K562 (cell line): ENCODE data around the gene MNDA. TPM values are rescaled to one million over a fixed set of nuclear protein-coding genes. Genes with fewer than 3 reads are reported as not detected.

Experiments
- ELF4 ChIP-seq: fragments of 450-650 bp; formaldehyde crosslinking; IDR thresholded peaks from 2 replicates; pipeline ENCODE4 v1.4.0; 2022; ENCODE audit warnings: missing genetic modification characterization
- EP400 ChIP-seq: fragments of 450-650 bp; IDR thresholded peaks from 2 replicates; pipeline ENCODE4 v1.6.1; 2017; ENCODE audit warnings: antibody characterized with exemption, mild to moderate bottlenecking, moderate library complexity
- ETS2 ChIP-seq: IDR thresholded peaks from 2 replicates; pipeline ENCODE4 v1.6.1; 2016; ENCODE audit warnings: borderline replicate concordance, missing genetic modification characterization, mild to moderate bottlenecking, moderate library complexity, missing compliant biosample characterization; ENCODE audit not compliant: poor library complexity, severe bottlenecking
- JUND ChIP-seq, 2 experiments: IDR thresholded peaks; 2 replicates in 1 of 2; 3 replicates in 1 of 2; pipeline ENCODE4 v1.6.1; 2011; ENCODE audit warnings: borderline replicate concordance in 2 of 2, low read depth in 2 of 2, low read length in 2 of 2, improper control_type of control experiment in 1 of 2, missing biosample characterization in 1 of 2, missing genetic modification characterization in 1 of 2, missing genetic modification reagents in 1 of 2
- KAT2B ChIP-seq: IDR thresholded peaks from one replicate; pipeline ENCODE4 v1.6.1; 2012; ENCODE audit warnings: low read depth, mild to moderate bottlenecking, control low read depth, inconsistent platforms, low read length, moderate library complexity
- PHF8 ChIP-seq: fragments of 200-600 bp; sonication (generic); IDR thresholded peaks from 2 replicates; pipeline ENCODE4 v1.6.1; 2012; ENCODE audit warnings: mixed run types, mild to moderate bottlenecking, inconsistent platforms, low read length, moderate library complexity, borderline replicate concordance
- POLR3G ChIP-seq: IDR thresholded peaks from 2 replicates; pipeline ENCODE4 v1.6.1; 2011; ENCODE audit not compliant: insufficient read length, insufficient replicate concordance; ENCODE audit errors: extremely low read depth
- RBM39 ChIP-seq: fragments of 200-400 bp; formaldehyde crosslinking; optimal IDR thresholded peaks from 2 replicates; pipeline ENCODE3; 2018; ENCODE audit warnings: low read depth, low read length
- TAF1 ChIP-seq: IDR thresholded peaks from 2 replicates; pipeline ENCODE4 v1.6.1; 2011; ENCODE audit warnings: mild to moderate bottlenecking, low read length, moderate library complexity; ENCODE audit not compliant: insufficient read depth, control insufficient read depth, severe bottlenecking; ENCODE audit errors: extremely low read depth
- polyA plus RNA-seq, 8 experiments: library from polyadenylated mRNA; depleted of rRNA in 4 of 8; stranded (reverse) in 5 of 8; unstranded in 3 of 8; fragments of >200 nt; fragmentation: Nextera tagmentation in 2 of 8; fragmentation: Illumina TruSeq in 1 of 8; extraction: Ambion mirVana in 2 of 8; extraction: Trizol in 1 of 8; gene quantifications; 2 replicates each; pipeline versions ENCODE4 v1.2.1 to v1.2.3, GENCODE V29; 2011 to 2014; ENCODE audit warnings: inconsistent platforms in 1 of 8, missing spikeins in 1 of 8
- total RNA-seq, 7 experiments: library from RNA; depleted of rRNA in 6 of 7; stranded (reverse); fragments of >200 nt in 6 of 7; fragmentation: Illumina TruSeq in 2 of 7; extraction: Trizol in 2 of 7; gene quantifications; 2 replicates each; pipeline versions ENCODE4 v1.2.1 to v1.2.3, GENCODE V29; 2011 to 2021; ENCODE audit warnings: low replicate concordance in 1 of 7
- TF ChIP-seq, protein P1 (sequence below): sonication (generic); formaldehyde crosslinking; IDR thresholded peaks from 2 replicates; pipeline ENCODE4 v1.8.1; 2023; ENCODE audit warnings: mild to moderate bottlenecking, missing genetic modification reagents
- TF ChIP-seq, protein P2 (sequence below): IDR thresholded peaks from 2 replicates; pipeline ENCODE4 v1.6.1; 2012; ENCODE audit warnings: low read depth, low read length, improper control_type of control experiment, borderline replicate concordance
- TF ChIP-seq, protein P3 (sequence below): fragments of 450-650 bp; IDR thresholded peaks from 2 replicates; pipeline ENCODE4 v1.6.1; 2016; ENCODE audit warnings: low read depth

MNDA gene
- total and polyA plus RNA-seq, 9 of the 15 experiments (the other 6 are each of a cell fraction or from before 2014, with no cell fraction given) = 0.08 to 0.14 (median 0.09) TPM; not detected in 6

DNA sequence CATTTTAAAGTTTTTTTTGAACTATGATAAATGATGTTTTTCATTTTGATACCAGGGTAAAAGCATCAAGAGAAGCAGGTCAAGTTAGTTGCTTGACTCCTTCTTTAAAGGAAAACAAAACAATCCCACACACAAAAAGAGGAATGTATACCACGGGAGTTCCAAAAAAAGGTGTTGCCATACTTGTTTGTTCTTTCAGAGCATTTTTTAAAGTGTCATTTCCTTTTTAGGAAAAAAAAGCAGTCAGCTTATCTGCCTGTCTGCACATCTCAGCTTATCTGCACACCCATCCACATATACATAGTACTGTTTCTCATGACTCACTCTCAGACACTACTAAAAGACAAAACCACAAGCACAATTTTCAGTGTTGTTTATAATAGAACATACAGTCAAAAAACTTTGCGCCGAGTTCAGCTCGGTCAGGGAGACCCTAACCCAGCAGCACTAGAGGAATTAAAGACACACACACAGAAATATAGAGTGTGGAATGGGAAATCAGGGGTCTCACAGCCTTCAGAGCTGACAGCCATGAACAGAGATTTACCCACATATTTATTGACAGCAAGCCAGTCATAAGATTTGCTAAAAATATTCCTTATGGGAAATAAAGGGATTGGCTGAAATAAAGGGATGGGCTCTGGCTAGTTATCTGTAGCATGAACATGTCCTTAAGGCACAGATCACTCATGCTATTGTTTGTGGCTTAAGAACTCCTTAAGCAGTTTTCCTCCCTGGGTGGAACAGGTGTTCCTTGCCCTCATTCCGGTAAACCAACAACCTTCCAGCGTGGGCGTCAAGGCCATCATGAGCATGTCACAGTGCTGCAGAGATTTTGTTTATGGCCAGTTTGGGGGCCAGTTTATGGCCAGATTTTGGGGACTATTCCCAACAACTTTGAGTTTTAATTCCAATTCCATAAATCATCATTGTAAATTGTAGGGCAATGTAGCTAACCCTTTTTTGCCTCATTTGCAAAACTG lies 11.4 kb upstream of the MNDA start (continued):
- TF ChIP-seq, protein P1, sequence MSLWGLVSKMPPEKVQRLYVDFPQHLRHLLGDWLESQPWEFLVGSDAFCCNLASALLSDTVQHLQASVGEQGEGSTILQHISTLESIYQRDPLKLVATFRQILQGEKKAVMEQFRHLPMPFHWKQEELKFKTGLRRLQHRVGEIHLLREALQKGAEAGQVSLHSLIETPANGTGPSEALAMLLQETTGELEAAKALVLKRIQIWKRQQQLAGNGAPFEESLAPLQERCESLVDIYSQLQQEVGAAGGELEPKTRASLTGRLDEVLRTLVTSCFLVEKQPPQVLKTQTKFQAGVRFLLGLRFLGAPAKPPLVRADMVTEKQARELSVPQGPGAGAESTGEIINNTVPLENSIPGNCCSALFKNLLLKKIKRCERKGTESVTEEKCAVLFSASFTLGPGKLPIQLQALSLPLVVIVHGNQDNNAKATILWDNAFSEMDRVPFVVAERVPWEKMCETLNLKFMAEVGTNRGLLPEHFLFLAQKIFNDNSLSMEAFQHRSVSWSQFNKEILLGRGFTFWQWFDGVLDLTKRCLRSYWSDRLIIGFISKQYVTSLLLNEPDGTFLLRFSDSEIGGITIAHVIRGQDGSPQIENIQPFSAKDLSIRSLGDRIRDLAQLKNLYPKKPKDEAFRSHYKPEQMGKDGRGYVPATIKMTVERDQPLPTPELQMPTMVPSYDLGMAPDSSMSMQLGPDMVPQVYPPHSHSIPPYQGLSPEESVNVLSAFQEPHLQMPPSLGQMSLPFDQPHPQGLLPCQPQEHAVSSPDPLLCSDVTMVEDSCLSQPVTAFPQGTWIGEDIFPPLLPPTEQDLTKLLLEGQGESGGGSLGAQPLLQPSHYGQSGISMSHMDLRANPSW = no peak
- TF ChIP-seq, protein P2, sequence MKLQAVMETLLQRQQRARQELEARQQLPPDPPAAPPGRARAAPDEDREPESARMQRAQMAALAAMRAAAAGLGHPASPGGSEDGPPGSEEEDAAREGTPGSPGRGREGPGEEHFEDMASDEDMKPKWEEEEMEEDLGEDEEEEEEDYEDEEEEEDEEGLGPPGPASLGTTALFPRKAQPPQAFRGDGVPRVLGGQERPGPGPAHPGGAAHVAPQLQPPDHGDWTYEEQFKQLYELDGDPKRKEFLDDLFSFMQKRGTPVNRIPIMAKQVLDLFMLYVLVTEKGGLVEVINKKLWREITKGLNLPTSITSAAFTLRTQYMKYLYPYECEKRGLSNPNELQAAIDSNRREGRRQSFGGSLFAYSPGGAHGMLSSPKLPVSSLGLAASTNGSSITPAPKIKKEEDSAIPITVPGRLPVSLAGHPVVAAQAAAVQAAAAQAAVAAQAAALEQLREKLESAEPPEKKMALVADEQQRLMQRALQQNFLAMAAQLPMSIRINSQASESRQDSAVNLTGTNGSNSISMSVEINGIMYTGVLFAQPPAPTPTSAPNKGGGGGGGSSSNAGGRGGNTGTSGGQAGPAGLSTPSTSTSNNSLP = 0 out of 2 replicates have a peak, but pooled peaks have one; percentile 29
- TF ChIP-seq EP400 (peak; percentile 48), POLR3G (no peak), TAF1 (no peak), JUND (IDR thresholded peaks at IDR 0.05; ENCODE audit: borderline replicate concordance, low read depth, low read length) (peak; percentile 96), JUND (tag; IDR thresholded peaks at IDR 0.05; ENCODE audit: borderline replicate concordance, low read depth, low read length) (peak; percentile 93; the same call in 2 of the 3 replicates), RBM39 (no peak), ELF4 (CRISPR knock-in tag) (peak; percentile 77), KAT2B (no peak), ETS2 (tag) (no peak), PHF8 (no peak)
- TF ChIP-seq, protein P3, sequence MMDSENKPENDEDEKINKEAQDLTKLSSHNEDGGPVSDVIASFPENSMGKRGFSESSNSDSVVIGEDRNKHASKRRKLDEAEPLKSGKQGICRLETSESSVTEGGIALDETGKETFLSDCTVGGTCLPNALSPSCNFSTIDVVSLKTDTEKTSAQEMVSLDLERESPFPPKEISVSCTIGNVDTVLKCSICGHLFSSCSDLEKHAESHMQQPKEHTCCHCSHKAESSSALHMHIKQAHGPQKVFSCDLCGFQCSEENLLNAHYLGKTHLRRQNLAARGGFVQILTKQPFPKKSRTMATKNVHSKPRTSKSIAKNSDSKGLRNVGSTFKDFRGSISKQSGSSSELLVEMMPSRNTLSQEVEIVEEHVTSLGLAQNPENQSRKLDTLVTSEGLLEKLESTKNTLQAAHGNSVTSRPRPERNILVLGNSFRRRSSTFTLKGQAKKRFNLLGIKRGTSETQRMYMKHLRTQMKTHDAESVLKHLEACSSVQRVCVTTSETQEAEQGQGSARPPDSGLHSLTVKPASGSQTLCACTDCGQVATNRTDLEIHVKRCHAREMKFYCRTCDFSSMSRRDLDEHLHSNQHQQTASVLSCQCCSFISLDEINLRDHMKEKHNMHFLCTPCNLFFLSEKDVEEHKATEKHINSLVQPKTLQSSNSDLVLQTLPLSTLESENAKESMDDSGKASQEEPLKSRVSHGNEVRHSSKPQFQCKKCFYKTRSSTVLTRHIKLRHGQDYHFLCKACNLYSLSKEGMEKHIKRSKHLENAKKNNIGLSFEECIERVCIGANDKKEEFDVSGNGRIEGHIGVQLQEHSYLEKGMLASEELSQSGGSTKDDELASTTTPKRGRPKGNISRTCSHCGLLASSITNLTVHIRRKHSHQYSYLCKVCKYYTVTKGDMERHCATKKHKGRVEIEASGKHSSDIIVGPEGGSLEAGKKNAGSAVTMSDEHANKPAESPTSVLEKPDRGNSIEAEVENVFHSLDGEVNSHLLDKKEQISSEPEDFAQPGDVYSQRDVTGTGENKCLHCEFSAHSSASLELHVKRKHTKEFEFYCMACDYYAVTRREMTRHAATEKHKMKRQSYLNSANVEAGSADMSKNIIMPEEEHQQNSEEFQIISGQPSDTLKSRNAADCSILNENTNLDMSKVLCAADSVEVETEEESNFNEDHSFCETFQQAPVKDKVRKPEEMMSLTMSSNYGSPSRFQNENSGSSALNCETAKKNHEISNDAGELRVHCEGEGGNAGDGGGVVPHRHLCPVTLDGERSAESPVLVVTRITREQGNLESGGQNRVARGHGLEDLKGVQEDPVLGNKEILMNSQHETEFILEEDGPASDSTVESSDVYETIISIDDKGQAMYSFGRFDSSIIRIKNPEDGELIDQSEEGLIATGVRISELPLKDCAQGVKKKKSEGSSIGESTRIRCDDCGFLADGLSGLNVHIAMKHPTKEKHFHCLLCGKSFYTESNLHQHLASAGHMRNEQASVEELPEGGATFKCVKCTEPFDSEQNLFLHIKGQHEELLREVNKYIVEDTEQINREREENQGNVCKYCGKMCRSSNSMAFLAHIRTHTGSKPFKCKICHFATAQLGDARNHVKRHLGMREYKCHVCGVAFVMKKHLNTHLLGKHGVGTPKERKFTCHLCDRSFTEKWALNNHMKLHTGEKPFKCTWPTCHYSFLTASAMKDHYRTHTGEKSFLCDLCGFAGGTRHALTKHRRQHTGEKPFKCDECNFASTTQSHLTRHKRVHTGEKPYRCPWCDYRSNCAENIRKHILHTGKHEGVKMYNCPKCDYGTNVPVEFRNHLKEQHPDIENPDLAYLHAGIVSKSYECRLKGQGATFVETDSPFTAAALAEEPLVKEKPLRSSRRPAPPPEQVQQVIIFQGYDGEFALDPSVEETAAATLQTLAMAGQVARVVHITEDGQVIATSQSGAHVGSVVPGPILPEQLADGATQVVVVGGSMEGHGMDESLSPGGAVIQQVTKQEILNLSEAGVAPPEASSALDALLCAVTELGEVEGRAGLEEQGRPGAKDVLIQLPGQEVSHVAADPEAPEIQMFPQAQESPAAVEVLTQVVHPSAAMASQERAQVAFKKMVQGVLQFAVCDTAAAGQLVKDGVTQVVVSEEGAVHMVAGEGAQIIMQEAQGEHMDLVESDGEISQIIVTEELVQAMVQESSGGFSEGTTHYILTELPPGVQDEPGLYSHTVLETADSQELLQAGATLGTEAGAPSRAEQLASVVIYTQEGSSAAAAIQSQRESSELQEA = no peak
